Cardiac atrium fibroblast (primary cell): ENCODE data around the gene NR4A2. TPM values are rescaled to one million over a fixed set of nuclear protein-coding genes. Genes with fewer than 3 reads are reported as not detected.

Experiments
- total RNA-seq: library from RNA; depleted of rRNA; stranded (reverse); fragments of >200 nt; gene quantifications from 2 replicates; pipeline ENCODE4 v1.2.3, GENCODE V29; 2015

NR4A2 gene
- total RNA-seq: 0.16 and 3.1 TPM in 2 replicates

DNA sequence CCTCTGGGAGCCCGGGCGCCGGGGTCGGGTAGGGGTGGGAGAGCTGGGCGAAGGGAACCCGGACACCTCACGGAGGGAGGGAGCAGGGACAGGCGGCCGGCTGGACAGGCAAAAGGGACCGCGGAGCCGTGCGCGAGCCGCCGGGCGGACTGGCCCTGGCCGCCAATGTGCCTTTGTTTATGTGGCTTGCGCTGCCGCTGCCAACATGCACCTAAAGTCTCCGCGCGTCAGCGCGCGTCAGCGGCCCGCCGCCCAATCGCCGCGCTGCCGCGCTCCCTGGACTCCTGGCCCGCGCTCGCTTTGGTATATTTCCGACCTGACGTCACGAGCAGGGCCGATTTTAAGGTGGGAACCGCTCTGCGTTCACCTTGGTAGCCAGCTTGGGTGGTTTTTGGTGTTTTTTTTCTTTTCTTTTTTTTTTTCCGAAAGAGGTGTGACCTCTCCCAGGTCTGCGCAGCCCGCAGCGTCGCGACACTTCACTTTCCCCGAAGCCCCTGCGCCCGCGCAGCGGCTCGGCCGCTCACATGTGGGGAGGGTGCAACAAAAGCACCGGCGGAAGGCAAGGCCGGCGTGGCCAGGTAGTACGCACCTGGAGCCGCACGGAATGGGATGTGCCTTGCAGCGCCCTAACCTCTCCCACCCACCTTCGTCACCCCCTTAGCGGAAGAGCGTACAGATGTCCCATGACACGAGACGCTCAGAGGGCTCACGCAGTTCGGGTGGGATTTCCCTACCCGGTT is at the start of gene NR4A2:
TSS of gene NR4A2 (minus strand) at position 188 of the 740 bp plus-strand sequence. CDS start 2,535 bp downstream, outside the sequence.

Other genes with a start within 250 kb of the NR4A2 start
- 20.4 and 54.7 TPM in 2 replicates for gene GPD2, start 103.7 kb upstream of the NR4A2 start, total RNA-seq